B cell (primary cell): Measurements from ENCODE around the gene WNK2. TPM values are rescaled to one million over a fixed set of nuclear protein-coding genes. Genes with fewer than 3 reads are reported as not detected.

Source experiments
- ATAC-seq: fragments of 200-7000 bp; cut with Tn5 transposase; one replicate; pipeline ENCODE4 v1.10.0; 2021; ENCODE audit warnings: low read depth, mild to moderate bottlenecking, moderate number of reproducible peaks, moderate library complexity
- CTCF ChIA-PET: fragments of 350-600 bp; sonication (Branson Sonifier 250); formaldehyde crosslinking; loops from one replicate; lab custom pipeline; 2021; ENCODE audit warnings: antibody characterized with exemption, inconsistent platforms; lab: Charles Lee
- POLR2A ChIA-PET: fragments of 350-600 bp; sonication (Branson Sonifier 250); formaldehyde crosslinking; loops from one replicate; lab custom pipeline; 2021; ENCODE audit warnings: antibody characterized with exemption; lab: Charles Lee
- DNase-seq: peaks from one replicate; pipeline ENCODE4 v3.0.0; 2013
- H2AFZ ChIP-seq: 2 replicates; pipeline ENCODE4 v1.6.1; 2012; ENCODE audit warnings: mild to moderate bottlenecking, low read depth, low read length; ENCODE audit not compliant: insufficient read depth, poor library complexity, severe bottlenecking
- H3K27ac ChIP-seq, 2 donors: 1 replicate in 1 of 2; 2 replicates in 1 of 2; pipeline ENCODE4 v1.5.1; 2012 to 2013; ENCODE audit warnings: low read length in 2 of 2, mild to moderate bottlenecking in 2 of 2, moderate library complexity in 1 of 2
- H3K27me3 ChIP-seq, 4 experiments: fragments of 200-600 bp in 1 of 4; sonication (generic) in 1 of 4; replicated peaks in 1 of 4; 1 replicate in 2 of 4; 2 replicates in 2 of 4; pipeline versions ENCODE4 v1.6.1 to v1.7.0; 2013 to 2016; ENCODE audit warnings: low read length in 3 of 4, mild to moderate bottlenecking in 2 of 4, mixed read lengths in 1 of 4, moderate library complexity in 1 of 4; ENCODE audit not compliant: insufficient read depth in 4 of 4, control insufficient read depth in 3 of 4; ENCODE audit errors: control extremely low read depth in 1 of 4
- H3K36me3 ChIP-seq, 2 experiments: replicated peaks in 1 of 2; 1 replicate in 1 of 2; 2 replicates in 1 of 2; pipeline versions ENCODE4 v1.6.1 to v1.7.1; 2013; ENCODE audit warnings: low read length in 1 of 2; ENCODE audit not compliant: insufficient read depth in 2 of 2, control insufficient read depth in 1 of 2; ENCODE audit errors: control extremely low read depth in 1 of 2, extremely low read depth in 1 of 2
- H3K4me1 ChIP-seq, 2 donors: fragments of 200-600 bp in 1 of 2; sonication (generic) in 1 of 2; 1 replicate in 1 of 2; 2 replicates in 1 of 2; pipeline versions ENCODE4 v1.5.1 to v1.6.1; 2013 to 2017; ENCODE audit warnings: low read length in 2 of 2; ENCODE audit not compliant: control insufficient read depth in 2 of 2, insufficient read depth in 2 of 2
- H3K4me2 ChIP-seq: replicated peaks from 2 replicates; pipeline ENCODE3; 2012; ENCODE audit warnings: mild to moderate bottlenecking, low read depth, low read length; ENCODE audit not compliant: poor library complexity, severe bottlenecking
- H3K4me3 ChIP-seq, 5 experiments: fragments of 200-600 bp in 1 of 5; sonication (generic) in 1 of 5; 1 replicate in 3 of 5; 2 replicates in 2 of 5; pipeline versions ENCODE4 v1.5.1 to v1.7.0; 2011 to 2016; ENCODE audit warnings: low read length in 4 of 5, mild to moderate bottlenecking in 4 of 5, low read depth in 2 of 5, control low read depth in 1 of 5, moderate library complexity in 1 of 5; ENCODE audit not compliant: insufficient read depth in 1 of 5; ENCODE audit errors: control extremely low read depth in 1 of 5, extremely low read depth in 1 of 5
- H3K79me2 ChIP-seq: fragments of 200-600 bp; sonication (generic); one replicate; pipeline ENCODE4 v1.6.0; 2016; ENCODE audit warnings: low read length; ENCODE audit not compliant: control insufficient read depth, insufficient read depth
- H3K9ac ChIP-seq: fragments of 200-600 bp; sonication (generic); 2 replicates; pipeline ENCODE4 v1.6.1; 2017; ENCODE audit warnings: mild to moderate bottlenecking, low read length, moderate library complexity
- H3K9me3 ChIP-seq, 3 donors: one replicate each; pipeline versions ENCODE4 v1.6.1 to v1.7.1; 2013; ENCODE audit warnings: low read length in 2 of 3; ENCODE audit not compliant: control insufficient read depth in 2 of 3, insufficient read depth in 1 of 3; ENCODE audit errors: control extremely low read depth in 1 of 3
- H4K20me1 ChIP-seq: 2 replicates; pipeline ENCODE4 v1.6.0; 2012; ENCODE audit warnings: mild to moderate bottlenecking, low read length; ENCODE audit not compliant: insufficient read depth, control insufficient read depth, poor library complexity, severe bottlenecking
- H3K27ac Mint-ChIP-seq: one replicate; pipeline ENCODE4 v1.8.0; 2021; ENCODE audit warnings: mixed read lengths
- H3K27me3 Mint-ChIP-seq: one replicate; pipeline ENCODE4 v1.8.0; 2021; ENCODE audit warnings: mixed read lengths
- H3K4me1 Mint-ChIP-seq: one replicate; pipeline ENCODE4 v1.8.0; 2021; ENCODE audit warnings: mixed read lengths
- H3K4me3 Mint-ChIP-seq: one replicate; pipeline ENCODE4 v1.8.0; 2021; ENCODE audit warnings: mixed read lengths
- H3K9me3 Mint-ChIP-seq: one replicate; pipeline ENCODE4 v1.8.0; 2022; ENCODE audit warnings: mixed read lengths; ENCODE audit not compliant: insufficient read depth
- EZH2 ChIP-seq: IDR thresholded peaks from 2 replicates; pipeline ENCODE4 v1.6.1; 2012; ENCODE audit warnings: borderline replicate concordance, low read depth, mild to moderate bottlenecking, moderate library complexity, low read length; ENCODE audit not compliant: insufficient read depth, poor library complexity, severe bottlenecking
- WGBS: methylation state at CpG from one replicate; pipeline ENCODE4 v1.1.5; 2013; ENCODE audit warnings: missing lambda C conversion rate; ENCODE audit not compliant: insufficient coverage; 5-methylcytosine and 5-hydroxymethylcytosine counted together
- intact Hi-C: fragments of 100-400 bp; cut with micrococcal nuclease; formaldehyde crosslinking; loops from one replicate; pipeline ENCODE4 v1.10.0; 2022
- polyA plus RNA-seq: library from polyadenylated mRNA; depleted of rRNA; stranded (reverse); fragments of >200 nt; gene quantifications from 2 replicates; pipeline ENCODE4 v1.2.3, GENCODE V29; 2012
- total RNA-seq, 2 donors: library from RNA; stranded (reverse); fragments of 120-200 nt in 1 of 2; gene quantifications; 1 replicate in 1 of 2; 2 replicates in 1 of 2; pipeline versions ENCODE4 v1.2.3 to v1.2.4, GENCODE V29; 2013 to 2022
- TF ChIP-seq, protein P1 (sequence below): fragments of 200-600 bp; IDR thresholded peaks from one replicate; pipeline ENCODE4 v1.8.0; 2022; ENCODE audit warnings: antibody characterized with exemption, mild to moderate bottlenecking

Gene WNK2
- total and polyA plus RNA-seq, 2 donors (not counting 1 experiment from before 2014, with no cell fraction given): 0.49 TPM; not detected in 1

DNA sequence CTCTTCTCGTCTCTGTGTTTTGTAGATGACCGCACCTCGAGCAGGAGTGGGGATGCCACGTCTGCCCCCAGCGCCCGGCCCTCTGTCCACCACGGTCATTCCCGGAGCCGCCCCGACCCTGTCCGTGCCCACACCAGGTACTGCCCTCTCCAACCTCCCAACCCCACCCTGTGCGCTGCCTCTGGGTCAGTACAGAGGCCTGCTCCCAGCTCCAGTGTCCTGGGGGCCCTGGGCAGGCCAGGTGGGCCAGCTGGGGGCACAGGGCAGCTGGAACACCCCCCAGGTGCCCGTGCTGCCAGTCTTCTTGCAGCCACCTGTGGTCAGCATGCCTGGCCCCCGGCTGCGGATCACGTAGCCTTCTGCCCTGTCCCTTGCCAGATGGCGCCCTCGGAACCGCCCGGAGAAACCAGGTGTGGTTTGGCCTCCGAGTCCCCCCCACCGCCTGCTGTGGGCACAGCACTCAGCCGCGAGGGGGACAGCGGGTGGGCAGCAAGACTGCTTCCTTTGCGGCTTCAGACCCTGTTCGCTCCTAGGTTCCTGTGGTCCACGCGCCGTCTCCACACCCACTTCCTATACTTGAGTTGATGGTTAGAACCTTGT, 133.7 kb downstream of the WNK2 start:
- ATAC-seq: no peak
- Mint-ChIP-seq H3K4me3 (no peak overlapping the region), H3K27me3 (peaks cover 40% of the 10 kb centered on the region), H3K9me3 (no peaks in the 10 kb centered on the region), H3K4me1 (no peaks in the 10 kb centered on the region), H3K27ac (no peak overlapping the region)
- Histone ChIP-seq H4K20me1 (no peaks in the 10 kb centered on the region), H3K27ac (no peak overlapping the region), H3K4me1 (no peaks in the 10 kb centered on the region), H3K27me3 (peaks cover 0 to 37% (median 14%) of the 10 kb centered on the region in 4 experiments), H3K36me3 (no peaks in the 10 kb centered on the region), H3K9me3 (peaks cover 0 to 5% (median 0%) of the 10 kb centered on the region in 3 donors), H3K4me3 (no peak overlapping the region), H3K4me2 (no peak overlapping the region), H2AFZ (no peak overlapping the region), H3K79me2 (no peaks in the 10 kb centered on the region), H3K9ac (no peak overlapping the region)
- intact Hi-C loops: no loop called here
- CTCF ChIA-PET: no interaction called here
- WGBS: 51% methylated on average over 27 of the region's 30 CpGs
- TF ChIP-seq, protein P1, sequence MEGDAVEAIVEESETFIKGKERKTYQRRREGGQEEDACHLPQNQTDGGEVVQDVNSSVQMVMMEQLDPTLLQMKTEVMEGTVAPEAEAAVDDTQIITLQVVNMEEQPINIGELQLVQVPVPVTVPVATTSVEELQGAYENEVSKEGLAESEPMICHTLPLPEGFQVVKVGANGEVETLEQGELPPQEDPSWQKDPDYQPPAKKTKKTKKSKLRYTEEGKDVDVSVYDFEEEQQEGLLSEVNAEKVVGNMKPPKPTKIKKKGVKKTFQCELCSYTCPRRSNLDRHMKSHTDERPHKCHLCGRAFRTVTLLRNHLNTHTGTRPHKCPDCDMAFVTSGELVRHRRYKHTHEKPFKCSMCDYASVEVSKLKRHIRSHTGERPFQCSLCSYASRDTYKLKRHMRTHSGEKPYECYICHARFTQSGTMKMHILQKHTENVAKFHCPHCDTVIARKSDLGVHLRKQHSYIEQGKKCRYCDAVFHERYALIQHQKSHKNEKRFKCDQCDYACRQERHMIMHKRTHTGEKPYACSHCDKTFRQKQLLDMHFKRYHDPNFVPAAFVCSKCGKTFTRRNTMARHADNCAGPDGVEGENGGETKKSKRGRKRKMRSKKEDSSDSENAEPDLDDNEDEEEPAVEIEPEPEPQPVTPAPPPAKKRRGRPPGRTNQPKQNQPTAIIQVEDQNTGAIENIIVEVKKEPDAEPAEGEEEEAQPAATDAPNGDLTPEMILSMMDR: no peak
- TF ChIP-seq EZH2: no peak
- DNase-seq: no peak
- POLR2A ChIA-PET: no interaction called here

DNA sequence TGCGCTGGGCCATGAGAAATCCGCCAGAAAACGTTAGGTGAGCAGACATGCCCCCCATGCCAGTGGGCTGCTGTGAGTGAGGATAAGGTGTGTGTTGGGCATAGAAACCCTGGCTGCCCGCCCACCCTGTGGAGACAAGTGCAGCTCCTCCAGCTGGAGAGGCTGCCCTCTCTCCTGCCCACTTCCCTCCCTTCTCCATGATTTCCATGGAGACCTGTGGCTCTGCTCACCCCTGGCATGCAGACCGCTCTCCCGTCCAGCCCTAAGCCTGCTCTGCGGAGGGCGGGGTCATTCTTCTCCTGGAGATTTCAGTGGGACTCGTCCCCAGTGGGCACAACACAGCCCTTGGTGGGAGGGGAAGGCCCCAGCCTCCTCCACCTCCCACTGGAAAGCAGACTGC, 134.5 kb downstream of the WNK2 start:
- H3K9me3 Mint-ChIP-seq: no peaks in the 10 kb centered on the region
- Histone ChIP-seq H2AFZ (no peak overlapping the region), H3K9me3 (peaks cover 0 to 5% (median 0%) of the 10 kb centered on the region in 3 donors), H3K4me2 (no peak overlapping the region), H4K20me1 (no peaks in the 10 kb centered on the region), H3K27ac (no peak overlapping the region), H3K9ac (no peak overlapping the region), H3K4me3 (no peak overlapping the region), H3K4me1 (no peaks in the 10 kb centered on the region), H3K79me2 (no peaks in the 10 kb centered on the region), H3K36me3 (no peaks in the 10 kb centered on the region), H3K27me3 (peaks cover 0 to 37% (median 11%) of the 10 kb centered on the region in 4 experiments)
- H3K4me1 Mint-ChIP-seq: no peaks in the 10 kb centered on the region
- ChIA-PET CTCF (no interaction called here), POLR2A (no interaction called here)
- WGBS: 83% methylated on average over 3 of the region's 9 CpGs
- intact Hi-C loops: no loop called here
- no peak for TF ChIP-seq EZH2
- TF ChIP-seq, protein P1: no peak
- H3K27me3 Mint-ChIP-seq: peaks cover 35% of the 10 kb centered on the region
- H3K4me3 Mint-ChIP-seq: no peak overlapping the region
- no peak overlapping the region for H3K27ac Mint-ChIP-seq
- no peak for ATAC-seq
- no peak for DNase-seq
